DMS153 (cell line): ENCODE data around the gene ARHGAP9.

Experiments
- DNase-seq: peaks from one replicate; lab custom pipeline; 2025; lab: John Stamatoyannopoulos, UW

The ARHGAP9 gene

GRCh38 chr12:57491393-57492280 is 12.0 kb upstream of the ARHGAP9 start:
- DNase-seq: no peak

GRCh38 chr12:57490126-57490525 is 10.5 kb upstream of the ARHGAP9 start:
- DNase-seq: no peak

GRCh38 chr12:57489157-57489641 is 9.5 kb upstream of the ARHGAP9 start:
- DNase-seq: no peak

GRCh38 chr12:57488402-57489156 is 8.9 kb upstream of the ARHGAP9 start:
- DNase-seq: no peak

- peak; percentile 97 for DNase-seq
These were observed 8.1 kb upstream of the ARHGAP9 start, which contains the start of gene MARS1 for GRCh38 chr12:57487597-57488401. Gene MARS1 (plus strand): TSS chr12:57488068. CDS start chr12:57488091, 23 bp downstream.

GRCh38 chr12:57487055-57487596 is 7.5 kb upstream of the ARHGAP9 start:
- no peak for DNase-seq

- DNase-seq: no peak
These were observed 6.0 kb upstream of the ARHGAP9 start for GRCh38 chr12:57485695-57486094.

GRCh38 chr12:57483466-57483865 is 3.8 kb upstream of the ARHGAP9 start:
- no peak for DNase-seq

GRCh38 chr12:57481671-57482070 is 2.0 kb upstream of the ARHGAP9 start:
- no peak for DNase-seq

- DNase-seq: no peak
These were observed 657 bp downstream of the ARHGAP9 start for GRCh38 chr12:57479043-57479375.

GRCh38 chr12:57477710-57478681 is 1.7 kb downstream of the ARHGAP9 start:
- no peak for DNase-seq

- DNase-seq: no peak
These were observed 2.5 kb downstream of the ARHGAP9 start for GRCh38 chr12:57476993-57477709.

GRCh38 chr12:57476162-57476992 is 3.3 kb downstream of the ARHGAP9 start:
- DNase-seq: no peak

GRCh38 chr12:57475271-57476161 is 4.2 kb downstream of the ARHGAP9 start:
- DNase-seq: no peak

GRCh38 chr12:57474862-57475261 is 4.8 kb downstream of the ARHGAP9 start:
- no peak for DNase-seq

- DNase-seq: no peak
These were observed 5.2 kb downstream of the ARHGAP9 start for GRCh38 chr12:57474430-57474829.

GRCh38 chr12:57473886-57474285 is 5.8 kb downstream of the ARHGAP9 start:
- DNase-seq: no peak

GRCh38 chr12:57473392-57473791 is 6.3 kb downstream of the ARHGAP9 start:
- no peak for DNase-seq
